ENCODE results near the gene ZBTB18. TPM values are rescaled to one million over a fixed set of nuclear protein-coding genes. Genes with fewer than 3 reads are reported as not detected.

Gene ZBTB18
- total RNA-seq, 1 experiment from 2014 or later: 12.1 TPM

- H2BK120ac ChIP-seq (ENCODE audit: low read depth, low read length, poor library complexity, severe bottlenecking): no peak overlapping the region
- WGBS (ENCODE audit: extremely low coverage, insufficient read length, low lambda C conversion rate): no CpG with 5 or more reads among the region's 5 CpGs
- H3T11ph ChIP-seq (ENCODE audit: low read length): no peak overlapping the region
Measured at GRCh38 chr1:244083383-244083943, 32.4 kb downstream of the ZBTB18 start.

More at GRCh38 chr1:244083383-244083943, 32.4 kb downstream of the ZBTB18 start:
- Histone ChIP-seq H2BK12ac (ENCODE audit: insufficient read length, low read depth, low read length) (no peak overlapping the region), H2BK20ac (ENCODE audit: low read depth, low read length, poor library complexity, severe bottlenecking) (no peak overlapping the region), H2AK5ac (ENCODE audit: insufficient read length, low read length) (no peak overlapping the region), H3K18ac (ENCODE audit: insufficient read length, low read depth, low read length) (no peak overlapping the region), H2BK5ac (ENCODE audit: insufficient read length, low read length) (no peak overlapping the region), H3K4me1 (ENCODE audit: insufficient read depth, low read length) (no peaks in the 10 kb centered on the region), H2AFZ (ENCODE audit: low read length) (no peak overlapping the region), H4K5ac (ENCODE audit: insufficient read length, low read depth, low read length) (no peak overlapping the region), H3K4me2 (ENCODE audit: insufficient read depth, insufficient read length, low read length) (no peak overlapping the region), H3K79me2 (ENCODE audit: insufficient read depth, low read length) (no peaks in the 10 kb centered on the region), H4K20me1 (ENCODE audit: control insufficient read depth, insufficient read depth, insufficient read length) (no peaks in the 10 kb centered on the region), H4K91ac (ENCODE audit: insufficient read length, low read depth, low read length) (no peak overlapping the region), H4K8ac (replicated peaks; ENCODE audit: insufficient read length, low read depth, low read length) (no peak overlapping the region), H3K23me2 (ENCODE audit: insufficient read length, low read depth, low read length, poor library complexity, severe bottlenecking) (no peaks in the 10 kb centered on the region), H3K27ac (ENCODE audit: insufficient read length, low read depth, low read length) (no peak overlapping the region), H3K56ac (ENCODE audit: insufficient read length, low read depth, low read length) (no peak overlapping the region), H3K9me3 (ENCODE audit: control insufficient read depth, low read depth, low read length) (no peaks in the 10 kb centered on the region), H3K23ac (ENCODE audit: insufficient read length, low read depth, low read length) (no peak overlapping the region), H3K14ac (ENCODE audit: insufficient read depth, low read length) (no peak overlapping the region; the same call in 1 of the 2 replicates), H3K4ac (ENCODE audit: low read depth, low read length) (no peak overlapping the region), H3K9ac (ENCODE audit: extremely low read depth, insufficient read length, low read length) (no peak overlapping the region), H2BK15ac (ENCODE audit: low read depth, low read length) (no peak overlapping the region), H3K27me3 (ENCODE audit: insufficient read depth, low read length) (peaks cover 2% of the 10 kb centered on the region; the same call in 1 of the 2 replicates), H3K79me1 (ENCODE audit: insufficient read depth, low read depth, low read length, poor library complexity, severe bottlenecking) (no peaks in the 10 kb centered on the region)
- Mint-ChIP-seq H3K4me3 (no peak overlapping the region), H3K36me3 (ENCODE audit: insufficient read depth in 1 of 3, low read depth in 3 of 3) (no peaks in the 10 kb centered on the region), H3K27ac (no peak overlapping the region), H3K9me3 (no peaks in the 10 kb centered on the region; a peak in 3 of 5 replicates), H3K4me1 (peaks cover 17 to 18% of the 10 kb centered on the region in 2 experiments), H3K27me3 (ENCODE audit: low read depth) (peaks cover 18% of the 10 kb centered on the region)
- TF ChIP-seq, protein P1, sequence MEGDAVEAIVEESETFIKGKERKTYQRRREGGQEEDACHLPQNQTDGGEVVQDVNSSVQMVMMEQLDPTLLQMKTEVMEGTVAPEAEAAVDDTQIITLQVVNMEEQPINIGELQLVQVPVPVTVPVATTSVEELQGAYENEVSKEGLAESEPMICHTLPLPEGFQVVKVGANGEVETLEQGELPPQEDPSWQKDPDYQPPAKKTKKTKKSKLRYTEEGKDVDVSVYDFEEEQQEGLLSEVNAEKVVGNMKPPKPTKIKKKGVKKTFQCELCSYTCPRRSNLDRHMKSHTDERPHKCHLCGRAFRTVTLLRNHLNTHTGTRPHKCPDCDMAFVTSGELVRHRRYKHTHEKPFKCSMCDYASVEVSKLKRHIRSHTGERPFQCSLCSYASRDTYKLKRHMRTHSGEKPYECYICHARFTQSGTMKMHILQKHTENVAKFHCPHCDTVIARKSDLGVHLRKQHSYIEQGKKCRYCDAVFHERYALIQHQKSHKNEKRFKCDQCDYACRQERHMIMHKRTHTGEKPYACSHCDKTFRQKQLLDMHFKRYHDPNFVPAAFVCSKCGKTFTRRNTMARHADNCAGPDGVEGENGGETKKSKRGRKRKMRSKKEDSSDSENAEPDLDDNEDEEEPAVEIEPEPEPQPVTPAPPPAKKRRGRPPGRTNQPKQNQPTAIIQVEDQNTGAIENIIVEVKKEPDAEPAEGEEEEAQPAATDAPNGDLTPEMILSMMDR (conservative IDR thresholded peaks at IDR 0.05): no peak
- DNase-seq: peak; percentile 18

All from H9 (cell line).